ENCODE results near the gene GYG1.

GYG1 gene

DNA sequence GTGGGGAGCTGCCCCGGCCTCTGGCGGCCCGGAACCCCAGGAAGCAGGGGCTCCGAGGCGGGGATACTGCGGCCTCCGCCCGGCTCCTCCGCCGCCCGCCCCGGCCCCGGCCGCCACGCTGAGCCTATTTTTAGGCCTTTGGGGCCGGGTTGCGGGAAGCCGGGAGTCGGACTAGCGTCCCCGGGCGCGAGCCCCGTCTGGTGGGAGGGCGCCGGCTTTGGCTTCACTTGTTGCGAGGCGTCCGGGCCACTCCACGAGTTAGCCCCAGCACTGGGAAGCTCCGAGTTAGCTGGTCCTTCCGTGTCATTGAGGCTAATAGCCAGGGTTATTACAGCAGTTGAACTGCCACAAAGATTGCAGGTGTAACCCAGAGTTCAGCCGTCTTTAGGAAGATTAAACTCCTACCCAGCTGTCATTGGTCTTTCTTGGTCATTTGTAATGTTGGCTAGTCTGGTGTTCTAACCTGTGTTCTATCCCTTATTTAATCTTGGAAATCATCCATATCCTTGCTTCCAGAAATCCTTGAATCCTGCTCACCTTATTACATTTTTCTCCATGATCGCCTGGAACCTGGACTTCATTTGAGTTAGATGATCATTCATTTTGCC is 791 bp downstream of the GYG1 start:
- TF ChIP-seq, protein P1, sequence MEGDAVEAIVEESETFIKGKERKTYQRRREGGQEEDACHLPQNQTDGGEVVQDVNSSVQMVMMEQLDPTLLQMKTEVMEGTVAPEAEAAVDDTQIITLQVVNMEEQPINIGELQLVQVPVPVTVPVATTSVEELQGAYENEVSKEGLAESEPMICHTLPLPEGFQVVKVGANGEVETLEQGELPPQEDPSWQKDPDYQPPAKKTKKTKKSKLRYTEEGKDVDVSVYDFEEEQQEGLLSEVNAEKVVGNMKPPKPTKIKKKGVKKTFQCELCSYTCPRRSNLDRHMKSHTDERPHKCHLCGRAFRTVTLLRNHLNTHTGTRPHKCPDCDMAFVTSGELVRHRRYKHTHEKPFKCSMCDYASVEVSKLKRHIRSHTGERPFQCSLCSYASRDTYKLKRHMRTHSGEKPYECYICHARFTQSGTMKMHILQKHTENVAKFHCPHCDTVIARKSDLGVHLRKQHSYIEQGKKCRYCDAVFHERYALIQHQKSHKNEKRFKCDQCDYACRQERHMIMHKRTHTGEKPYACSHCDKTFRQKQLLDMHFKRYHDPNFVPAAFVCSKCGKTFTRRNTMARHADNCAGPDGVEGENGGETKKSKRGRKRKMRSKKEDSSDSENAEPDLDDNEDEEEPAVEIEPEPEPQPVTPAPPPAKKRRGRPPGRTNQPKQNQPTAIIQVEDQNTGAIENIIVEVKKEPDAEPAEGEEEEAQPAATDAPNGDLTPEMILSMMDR (IDR thresholded peaks at IDR 0.05), result no peak

DNA sequence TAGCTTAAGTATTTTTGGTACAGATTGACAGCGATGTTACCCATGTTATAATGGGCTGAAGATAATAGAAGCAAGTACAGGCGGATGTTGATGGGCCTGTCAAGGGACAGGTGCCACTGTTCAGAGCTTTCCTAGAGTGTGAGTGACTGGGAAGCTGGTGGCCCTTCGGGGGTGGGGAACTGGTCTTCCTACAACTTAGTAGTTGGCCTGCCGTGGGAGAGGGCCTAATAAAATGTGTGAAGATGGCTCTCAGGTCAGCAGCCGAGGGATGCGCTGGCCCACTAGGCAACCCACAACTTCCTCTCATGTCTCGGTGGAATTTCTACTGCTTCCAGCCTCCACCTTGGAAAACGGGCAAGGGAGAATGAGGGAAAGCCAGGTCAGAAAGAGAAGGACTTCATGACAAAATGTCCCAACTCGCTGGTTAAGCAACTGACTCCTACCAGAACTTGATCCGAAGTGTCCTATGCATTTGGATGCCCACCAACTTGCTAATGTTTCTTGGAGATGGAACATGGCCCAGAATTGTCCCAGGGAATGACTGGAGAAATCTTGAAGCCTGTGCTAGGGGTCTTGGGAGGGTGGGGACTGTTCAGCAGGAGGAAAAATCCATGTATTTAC is 1.4 kb downstream of the GYG1 start:
- TF ChIP-seq, protein P1 (IDR thresholded peaks at IDR 0.05), result no peak

DNA sequence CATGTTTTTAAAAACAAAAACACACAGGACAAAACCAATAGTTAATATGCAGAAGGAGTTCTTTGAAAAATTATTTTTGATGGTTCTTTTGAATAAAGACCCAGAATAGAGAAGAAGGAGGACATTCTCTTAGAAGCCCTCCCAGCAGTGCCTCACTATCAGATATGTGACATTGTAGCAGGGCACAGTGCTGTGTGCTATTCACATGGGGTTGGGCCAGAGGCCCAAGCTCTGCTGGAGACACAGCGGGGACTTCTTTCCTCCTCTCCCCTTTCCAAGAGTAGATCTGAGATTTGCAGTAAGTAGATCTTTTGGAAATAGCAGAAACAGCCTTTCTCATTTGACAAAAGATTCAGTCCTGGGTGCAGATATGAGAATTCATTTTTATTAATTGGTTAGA is 6.3 kb downstream of the GYG1 start:
- TF ChIP-seq, protein P1 (IDR thresholded peaks at IDR 0.05), result no peak

DNA sequence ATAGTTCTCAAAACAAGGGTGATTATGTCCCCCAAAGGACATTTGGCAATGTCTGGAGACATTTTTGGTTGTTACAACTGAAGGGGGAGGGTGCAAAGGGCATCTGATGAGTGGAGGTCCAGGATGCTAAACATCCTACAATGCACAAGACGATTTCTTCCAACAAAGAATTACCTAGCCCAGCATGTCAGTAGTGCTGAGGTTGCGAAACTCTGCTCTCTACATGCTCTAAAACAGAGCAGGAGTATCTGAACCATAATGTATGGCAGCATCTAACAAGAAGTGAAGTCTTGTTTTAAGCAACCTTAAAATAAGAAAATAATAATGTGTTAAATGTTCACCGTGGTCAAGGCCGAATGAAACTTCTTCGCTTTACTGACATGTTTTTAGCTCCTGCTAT is 7.0 kb downstream of the GYG1 start:
- TF ChIP-seq, protein P1 (IDR thresholded peaks at IDR 0.05), result no peak

DNA sequence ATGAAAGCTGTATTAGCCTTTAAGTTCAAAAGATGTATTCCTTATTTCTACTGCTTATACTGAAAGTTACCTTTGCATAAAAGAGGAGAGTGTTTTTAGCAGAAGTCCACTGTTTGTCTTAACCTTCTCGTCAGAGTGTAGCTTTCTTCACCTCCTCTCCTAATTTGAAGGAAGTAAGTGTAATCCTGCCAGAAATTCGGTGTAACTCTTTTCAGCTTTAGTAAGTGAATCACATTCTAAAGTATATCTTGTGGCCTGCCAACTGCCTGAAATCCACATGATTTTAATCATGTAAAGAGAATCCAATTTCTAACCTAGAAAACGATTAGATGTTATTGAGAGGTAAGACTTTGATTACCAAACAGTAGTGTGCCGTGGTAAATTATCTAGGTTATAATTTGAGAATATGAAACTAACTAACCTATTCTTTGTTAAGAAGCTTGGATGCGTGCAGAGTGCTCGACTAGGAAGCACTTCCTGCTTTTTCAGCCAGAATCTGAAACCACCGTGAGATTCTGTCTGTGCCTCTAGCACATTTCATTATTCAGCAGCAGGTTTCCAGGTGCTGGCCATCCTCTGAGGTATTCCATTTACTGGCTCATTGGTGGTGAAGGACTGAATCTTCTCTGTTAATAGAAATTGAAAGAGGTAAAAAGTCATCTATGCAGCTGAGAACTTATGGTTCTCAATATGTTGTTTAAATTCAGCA is 7.5 kb downstream of the GYG1 start:
- TF ChIP-seq, protein P1 (IDR thresholded peaks at IDR 0.05), result no peak

DNA sequence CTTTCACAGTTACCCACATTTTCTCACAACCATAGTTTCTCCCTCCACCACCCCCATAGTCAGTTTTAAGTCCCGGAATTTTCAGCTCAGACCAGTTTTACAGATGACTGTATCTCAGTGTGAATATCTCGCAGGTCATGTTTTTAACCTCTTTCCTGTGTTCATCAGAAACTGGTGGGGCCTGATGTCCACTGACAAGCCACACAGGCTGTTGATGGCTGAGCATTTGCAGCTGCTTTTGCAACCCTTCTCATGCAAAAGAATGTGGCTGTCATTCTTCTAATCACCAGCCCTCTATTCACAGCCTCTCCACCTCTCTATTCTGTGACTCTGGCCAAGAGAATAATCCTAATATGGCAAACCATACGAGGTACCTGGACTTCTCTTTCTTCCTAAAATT is 8.5 kb downstream of the GYG1 start:
- TF ChIP-seq, protein P1 (IDR thresholded peaks at IDR 0.05), result no peak

DNA sequence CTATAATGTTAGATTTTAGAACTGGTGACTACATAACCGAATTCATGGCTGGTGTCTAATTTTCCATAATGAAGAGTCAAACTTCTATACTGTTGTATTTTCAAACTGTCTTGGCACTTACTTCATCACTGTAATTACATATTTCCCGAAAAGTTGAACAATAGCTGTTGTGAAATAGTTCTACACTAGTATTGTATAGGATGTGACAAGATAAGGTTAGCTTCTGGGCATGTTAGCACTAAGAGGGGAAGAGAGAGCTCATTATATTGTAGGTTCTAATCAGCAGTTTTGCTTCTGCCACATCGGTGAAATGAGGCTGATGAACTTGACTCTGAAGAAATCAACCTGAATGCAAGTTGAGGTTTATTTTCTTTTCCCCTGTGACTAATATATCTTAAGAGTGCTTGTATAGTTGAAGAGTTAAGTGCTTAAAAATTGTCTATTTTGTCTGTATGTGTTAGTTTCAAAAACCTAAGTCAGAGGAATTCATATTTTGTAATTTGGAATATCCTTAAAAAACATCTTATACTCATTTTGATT is 8.9 kb downstream of the GYG1 start:
- TF ChIP-seq, protein P1 (IDR thresholded peaks at IDR 0.05), result no peak
